ENCODE results near the gene RAD51D.

Gene RAD51D

GRCh38 chr17:35084987-35085386 lies 34.7 kb downstream of the RAD51D start:
- Histone ChIP-seq H3K4me3 (replicated peaks; ENCODE audit: insufficient read depth, low read length) (no peak overlapping the region), H3K27me3 (ENCODE audit: insufficient read depth, poor library complexity, severe bottlenecking) (no peaks in the 10 kb centered on the region), H3K27ac (replicated peaks) (no peak overlapping the region)
- DNase-seq (ENCODE audit: low read depth in 1 of 2, low spot score in 1 of 2): no peak
- no peak for TF ChIP-seq POLR2AphosphoS5 (IDR thresholded peaks at IDR 0.05; ENCODE audit: low read depth)
- TF ChIP-seq GABPA (IDR thresholded peaks at IDR 0.05; ENCODE audit: low read depth): no peak
- no peak for TF ChIP-seq CTCF (IDR thresholded peaks at IDR 0.05; ENCODE audit: insufficient read depth, low read length)
- TF ChIP-seq SPI1 (IDR thresholded peaks at IDR 0.05; ENCODE audit: borderline replicate concordance, low read depth): no peak
- TF ChIP-seq REST (IDR thresholded peaks at IDR 0.05; ENCODE audit: insufficient replicate concordance, low read depth): no peak

- no peak overlapping the region for H3K27ac ChIP-seq (replicated peaks)
- H3K27me3 ChIP-seq (ENCODE audit: insufficient read depth, poor library complexity, severe bottlenecking): no peaks in the 10 kb centered on the region
- no peak for DNase-seq (ENCODE audit: low read depth in 1 of 2, low spot score in 1 of 2)
- TF ChIP-seq CTCF (IDR thresholded peaks at IDR 0.05; ENCODE audit: insufficient read depth, low read length) (no peak), POLR2AphosphoS5 (IDR thresholded peaks at IDR 0.05; ENCODE audit: low read depth) (no peak), REST (IDR thresholded peaks at IDR 0.05; ENCODE audit: insufficient replicate concordance, low read depth) (no peak), GABPA (IDR thresholded peaks at IDR 0.05; ENCODE audit: low read depth) (no peak), SPI1 (IDR thresholded peaks at IDR 0.05; ENCODE audit: borderline replicate concordance, low read depth) (no peak)
- no peak overlapping the region for H3K4me3 ChIP-seq (replicated peaks; ENCODE audit: insufficient read depth, low read length)
Measured at GRCh38 chr17:35083071-35083470, 36.6 kb downstream of the RAD51D start.

- DNase-seq (ENCODE audit: low read depth in 1 of 2, low spot score in 1 of 2): no peak
- Histone ChIP-seq H3K27ac (replicated peaks) (no peak overlapping the region), H3K4me3 (replicated peaks; ENCODE audit: insufficient read depth, low read length) (no peak overlapping the region), H3K27me3 (ENCODE audit: insufficient read depth, poor library complexity, severe bottlenecking) (no peaks in the 10 kb centered on the region)
- no peak for TF ChIP-seq GABPA (IDR thresholded peaks at IDR 0.05; ENCODE audit: low read depth)
- TF ChIP-seq CTCF (IDR thresholded peaks at IDR 0.05; ENCODE audit: insufficient read depth, low read length): no peak
- no peak for TF ChIP-seq REST (IDR thresholded peaks at IDR 0.05; ENCODE audit: insufficient replicate concordance, low read depth)
- no peak for TF ChIP-seq POLR2AphosphoS5 (IDR thresholded peaks at IDR 0.05; ENCODE audit: low read depth)
- TF ChIP-seq SPI1 (IDR thresholded peaks at IDR 0.05; ENCODE audit: borderline replicate concordance, low read depth): no peak
Measured at GRCh38 chr17:35082073-35082657, 37.5 kb downstream of the RAD51D start.
